SK-N-SH treated with all-trans-retinoic acid at 6 μM for 48 hours (cell line): ENCODE data around the gene OR7A10.

Source experiments
- ATAC-seq: fragments of 200-7000 bp; cut with Tn5 transposase; 3 replicates; pipeline ENCODE4 v1.9.1; 2020; ENCODE audit warnings: mild to moderate bottlenecking, moderate library complexity
- ARNTL ChIP-seq: fragments of 450-650 bp; formaldehyde crosslinking; IDR thresholded peaks from 2 replicates; pipeline ENCODE4 v1.5.0; 2020; ENCODE audit warnings: low read depth, mild to moderate bottlenecking, moderate library complexity, borderline replicate concordance
- BACH2 ChIP-seq: fragments of 250-450 bp; sonication (Bioruptor Pico); IDR thresholded peaks from 2 replicates; pipeline ENCODE4 v1.9.0; 2021; ENCODE audit warnings: mild to moderate bottlenecking, borderline replicate concordance
- CREB5 ChIP-seq: fragments of 250-450 bp; sonication (Bioruptor Pico); IDR thresholded peaks from 2 replicates; pipeline ENCODE4 v1.5.1; 2020; ENCODE audit warnings: low read depth, mild to moderate bottlenecking, moderate library complexity
- CSRNP3 ChIP-seq: fragments of 250-450 bp; sonication (Bioruptor Pico); IDR thresholded peaks from 2 replicates; pipeline ENCODE4 v1.5.1; 2021; ENCODE audit warnings: mild to moderate bottlenecking, moderate library complexity
- ESRRG ChIP-seq: fragments of 250-450 bp; sonication (Bioruptor Pico); IDR thresholded peaks from 2 replicates; pipeline ENCODE4 v1.6.1; 2021; ENCODE audit warnings: mild to moderate bottlenecking
- GLIS3 ChIP-seq: fragments of 250-450 bp; sonication (Bioruptor Pico); IDR thresholded peaks from 2 replicates; pipeline ENCODE4 v1.5.0; 2020; ENCODE audit warnings: mild to moderate bottlenecking, moderate library complexity
- ISL1 ChIP-seq: fragments of 250-450 bp; sonication (Bioruptor Pico); IDR thresholded peaks from 2 replicates; pipeline ENCODE4 v2.1.2; 2022; ENCODE audit warnings: mild to moderate bottlenecking, moderate library complexity
- OSR1 ChIP-seq: fragments of 250-450 bp; sonication (Bioruptor Pico); IDR thresholded peaks from 2 replicates; pipeline ENCODE4 v1.8.0; 2022; ENCODE audit warnings: moderate library complexity, mild to moderate bottlenecking, inconsistent platforms
- PATZ1 ChIP-seq: fragments of 250-450 bp; sonication (Bioruptor Pico); IDR thresholded peaks from 2 replicates; pipeline ENCODE4 v1.8.0; 2020; ENCODE audit warnings: mild to moderate bottlenecking, moderate library complexity, borderline replicate concordance
- PPARA ChIP-seq: fragments of 250-450 bp; sonication (Bioruptor Pico); IDR thresholded peaks from 2 replicates; pipeline ENCODE4 v1.5.0; 2020; ENCODE audit warnings: mild to moderate bottlenecking, borderline replicate concordance
- RARB ChIP-seq: fragments of 250-450 bp; sonication (Bioruptor Pico); IDR thresholded peaks from 2 replicates; pipeline ENCODE4 v1.8.0; 2021; ENCODE audit warnings: mild to moderate bottlenecking, moderate library complexity
- SNAI2 ChIP-seq: fragments of 250-450 bp; sonication (Bioruptor Pico); IDR thresholded peaks from 2 replicates; pipeline ENCODE4 v1.5.0; 2020; ENCODE audit warnings: mild to moderate bottlenecking, moderate library complexity
- TCF4 ChIP-seq: fragments of 250-450 bp; sonication (Bioruptor Pico); IDR thresholded peaks from 2 replicates; pipeline ENCODE4 v1.8.0; 2021; ENCODE audit warnings: mild to moderate bottlenecking, moderate library complexity, borderline replicate concordance
- TOX ChIP-seq: fragments of 250-450 bp; sonication (Bioruptor Pico); IDR thresholded peaks from 2 replicates; pipeline ENCODE4 v1.8.0; 2021; ENCODE audit warnings: mild to moderate bottlenecking, moderate library complexity, borderline replicate concordance
- TSHZ2 ChIP-seq: fragments of 250-450 bp; sonication (Bioruptor Pico); IDR thresholded peaks from 2 replicates; pipeline ENCODE4 v1.5.0; 2020; ENCODE audit warnings: mild to moderate bottlenecking, moderate library complexity
- ZC3H10 ChIP-seq: fragments of 250-450 bp; sonication (Bioruptor Pico); IDR thresholded peaks from 2 replicates; pipeline ENCODE4 v1.5.1; 2021; ENCODE audit warnings: mild to moderate bottlenecking, moderate library complexity
- ZFP3 ChIP-seq: fragments of 250-450 bp; sonication (Bioruptor Pico); IDR thresholded peaks from 2 replicates; pipeline ENCODE4 v1.5.0; 2020; ENCODE audit warnings: mild to moderate bottlenecking, moderate library complexity
- ZFP30 ChIP-seq: fragments of 450-650 bp; formaldehyde crosslinking; IDR thresholded peaks from 2 replicates; pipeline ENCODE4 v1.5.0; 2022; ENCODE audit warnings: mild to moderate bottlenecking, moderate library complexity
- ZNF565 ChIP-seq: fragments of 450-650 bp; formaldehyde crosslinking; conservative IDR thresholded peaks from 2 replicates; pipeline ENCODE4 v1.5.0; 2020; ENCODE audit warnings: low read depth, mild to moderate bottlenecking, moderate library complexity
- ZNF70 ChIP-seq: fragments of 450-650 bp; formaldehyde crosslinking; IDR thresholded peaks from 2 replicates; pipeline ENCODE4 v1.5.0; 2020; ENCODE audit warnings: mild to moderate bottlenecking, moderate library complexity
- ZNF8 ChIP-seq: fragments of 450-650 bp; formaldehyde crosslinking; IDR thresholded peaks from 2 replicates; pipeline ENCODE4 v1.5.0; 2020; ENCODE audit warnings: mild to moderate bottlenecking, moderate library complexity

OR7A10 gene

GRCh38 chr19:14835011-14835410 is 13.7 kb downstream of the OR7A10 start, which contains the start of the genes OR7A5 and OR7C1:
Gene OR7A5 (minus strand): TSS chr19:14835185. CDS start chr19:14828241, 6,944 bp downstream.
Gene OR7C1 (minus strand): TSS chr19:14835185. CDS start chr19:14800136, 35,049 bp downstream.
- TF ChIP-seq GLIS3 (CRISPR knock-in tag) = no peak
- no peak for TF ChIP-seq PATZ1 (CRISPR knock-in tag)
- TF ChIP-seq TOX (CRISPR knock-in tag) = no peak
- TF ChIP-seq BACH2 = no peak
- no peak for TF ChIP-seq ZNF70 (CRISPR knock-in tag)
- TF ChIP-seq ZC3H10 (CRISPR knock-in tag) = no peak
- no peak for TF ChIP-seq ESRRG (CRISPR knock-in tag)
- TF ChIP-seq ZNF565 (CRISPR knock-in tag) = no peak
- no peak for TF ChIP-seq CSRNP3
- no peak for TF ChIP-seq ZNF8 (CRISPR knock-in tag)
- TF ChIP-seq OSR1 (CRISPR knock-in tag) = no peak
- no peak for TF ChIP-seq RARB (CRISPR knock-in tag)
- no peak for TF ChIP-seq ZFP30 (CRISPR knock-in tag)
- no peak for TF ChIP-seq ZFP3 (CRISPR knock-in tag)
- no peak for TF ChIP-seq TCF4 (CRISPR knock-in tag)
- no peak for TF ChIP-seq SNAI2 (CRISPR knock-in tag)
- no peak for TF ChIP-seq ARNTL
- no peak for TF ChIP-seq PPARA (CRISPR knock-in tag)
- no peak for TF ChIP-seq TSHZ2 (CRISPR knock-in tag)
- no peak for TF ChIP-seq CREB5 (CRISPR knock-in tag)
- TF ChIP-seq, all 23 proteins: peak for 0
- no peak for ATAC-seq

GRCh38 chr19:14830702-14831101 is 18.0 kb downstream of the OR7A10 start:
- no peak for ATAC-seq
- TF ChIP-seq ZFP3 (CRISPR knock-in tag) (no peak), TOX (CRISPR knock-in tag) (no peak), TSHZ2 (CRISPR knock-in tag) (no peak), ZNF565 (CRISPR knock-in tag) (no peak)

- ATAC-seq = no peak
- TF ChIP-seq ISL1 = no peak
- TF ChIP-seq ZNF8 (CRISPR knock-in tag) = no peak
- TF ChIP-seq CSRNP3 = no peak
- no peak for TF ChIP-seq ESRRG (CRISPR knock-in tag)
- TF ChIP-seq CREB5 (CRISPR knock-in tag) = no peak
- TF ChIP-seq TCF4 (CRISPR knock-in tag) = no peak
- TF ChIP-seq TSHZ2 (CRISPR knock-in tag) = no peak
- no peak for TF ChIP-seq OSR1 (CRISPR knock-in tag)
Observed at GRCh38 chr19:14826006-14826405, 22.7 kb downstream of the OR7A10 start.
